Right lobe of liver (tissue), 4 donors: ENCODE measurements around the gene C20orf141.
"Not testable (repeated sequence)": the region's sequence is repeated elsewhere in the genome, so short reads cannot be mapped to it uniquely, and the experiment has no call there.

Experiments used
- POLR2A ChIP-seq: fragments of 450-650 bp; IDR thresholded peaks from one replicate; pipeline ENCODE4 v1.6.1; 2017; ENCODE audit warnings: antibody characterized with exemption, mild to moderate bottlenecking
- TF ChIP-seq, protein P1 (sequence below), 4 donors: fragments of 200-600 bp in 3 of 4; fragments of 450-650 bp in 1 of 4; IDR thresholded peaks; one replicate each; pipeline versions ENCODE4 v1.5.1 to v1.8.0; 2016 to 2022; ENCODE audit warnings: antibody characterized with exemption in 4 of 4, mild to moderate bottlenecking in 2 of 4
- donor health status: DM: no; HTN: no; CAD: no.
- donor health status: DM: no; HTN: no; CAD: no.
- donor health status: DM: no; HTN: yes; CAD: no.

GRCh38 chr20:2831206-2831605 is 16.4 kb downstream of the C20orf141 start:
- TF ChIP-seq, protein P1, sequence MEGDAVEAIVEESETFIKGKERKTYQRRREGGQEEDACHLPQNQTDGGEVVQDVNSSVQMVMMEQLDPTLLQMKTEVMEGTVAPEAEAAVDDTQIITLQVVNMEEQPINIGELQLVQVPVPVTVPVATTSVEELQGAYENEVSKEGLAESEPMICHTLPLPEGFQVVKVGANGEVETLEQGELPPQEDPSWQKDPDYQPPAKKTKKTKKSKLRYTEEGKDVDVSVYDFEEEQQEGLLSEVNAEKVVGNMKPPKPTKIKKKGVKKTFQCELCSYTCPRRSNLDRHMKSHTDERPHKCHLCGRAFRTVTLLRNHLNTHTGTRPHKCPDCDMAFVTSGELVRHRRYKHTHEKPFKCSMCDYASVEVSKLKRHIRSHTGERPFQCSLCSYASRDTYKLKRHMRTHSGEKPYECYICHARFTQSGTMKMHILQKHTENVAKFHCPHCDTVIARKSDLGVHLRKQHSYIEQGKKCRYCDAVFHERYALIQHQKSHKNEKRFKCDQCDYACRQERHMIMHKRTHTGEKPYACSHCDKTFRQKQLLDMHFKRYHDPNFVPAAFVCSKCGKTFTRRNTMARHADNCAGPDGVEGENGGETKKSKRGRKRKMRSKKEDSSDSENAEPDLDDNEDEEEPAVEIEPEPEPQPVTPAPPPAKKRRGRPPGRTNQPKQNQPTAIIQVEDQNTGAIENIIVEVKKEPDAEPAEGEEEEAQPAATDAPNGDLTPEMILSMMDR (IDR thresholded peaks at IDR 0.05), result not testable (repeated sequence)
- not testable (repeated sequence) for TF ChIP-seq POLR2A
